Ovary (tissue), 3 donors: ENCODE data around the gene ARHGEF7.

Source experiments
- CTCF ChIP-seq, 3 donors: fragments of 450-650 bp in 2 of 3; fragments of 200-600 bp in 1 of 3; IDR thresholded peaks; one replicate each; pipeline versions ENCODE4 v1.5.1 to v1.8.0; 2016 to 2022; ENCODE audit warnings: antibody characterized with exemption in 3 of 3, mild to moderate bottlenecking in 1 of 3
- POLR2A ChIP-seq: fragments of 450-650 bp; IDR thresholded peaks from one replicate; pipeline ENCODE4 v1.6.1; 2017; ENCODE audit warnings: antibody characterized with exemption, mild to moderate bottlenecking, moderate library complexity
- donor health status: DM: no; HTN: no; CAD: no.

GRCh38 chr13:111122631-111123030, 7.5 kb downstream of the ARHGEF7 start:
- TF ChIP-seq CTCF (IDR thresholded peaks at IDR 0.05), result no peak
- no peak for TF ChIP-seq POLR2A
